Adrenal gland (tissue), 12 donors: Measurements from ENCODE around the gene C1GALT1C1L. TPM values are rescaled to one million over a fixed set of nuclear protein-coding genes. Genes with fewer than 3 reads are reported as not detected.

Experiments used
- DNase-seq, 7 donors: peaks; one replicate each; pipeline ENCODE4 v3.0.0-alpha.2; 2019 to 2020
- H3K27ac ChIP-seq, 5 donors: fragments of 200-600 bp; sonication (generic) in 4 of 5; 1 replicate in 3 of 5; 2 replicates in 2 of 5; pipeline versions ENCODE4 v1.5.1 to v1.8.0; 2016 to 2020; ENCODE audit warnings: mild to moderate bottlenecking in 1 of 5
- H3K27me3 ChIP-seq: fragments of 200-600 bp; 2 replicates; pipeline ENCODE4 v1.8.0; 2021
- H3K36me3 ChIP-seq, 2 donors: fragments of 200-600 bp; replicated peaks in 1 of 2; 1 replicate in 1 of 2; 2 replicates in 1 of 2; pipeline versions ENCODE4 v1.5.1 to v1.8.0; 2018 to 2022
- H3K4me1 ChIP-seq, 2 donors: fragments of 200-600 bp; replicated peaks in 1 of 2; 1 replicate in 1 of 2; 2 replicates in 1 of 2; pipeline versions ENCODE4 v1.5.1 to v1.8.0; 2018 to 2021
- H3K4me3 ChIP-seq, 4 donors: fragments of 200-600 bp; sonication (generic) in 3 of 4; one replicate each; pipeline ENCODE4 v1.5.1; 2016 to 2018
- H3K9me3 ChIP-seq, 3 donors: fragments of 200-600 bp; sonication (generic) in 1 of 3; replicated peaks in 1 of 3; 1 replicate in 2 of 3; 2 replicates in 1 of 3; pipeline versions ENCODE4 v1.5.1 to v1.8.0; 2016 to 2021
- POLR2A ChIP-seq, 2 donors: fragments of 450-650 bp; IDR thresholded peaks; one replicate each; pipeline ENCODE4 v1.6.1; 2017; ENCODE audit warnings: antibody characterized with exemption in 2 of 2, mild to moderate bottlenecking in 2 of 2, moderate library complexity in 1 of 2
- WGBS, 4 donors: extraction: QIAGEN DNeasy Blood & Tissue Kit in 2 of 4; methylation state at CpG; one replicate each; pipeline versions ENCODE4 v1.1.5 to v1.1.7; 2013 to 2017; 5-methylcytosine and 5-hydroxymethylcytosine counted together
- intact Hi-C, 2 donors: fragments of 100-400 bp; cut with DNase I; formaldehyde crosslinking; loops; one replicate each; pipeline versions ENCODE4 v1.14.1 to v1.15.0; 2022 to 2023
- polyA plus RNA-seq, 3 donors: library from polyadenylated mRNA; stranded (reverse); fragments of 200-250 nt in 2 of 3; fragments of 350-450 nt in 1 of 3; fragmentation: Illumina TruSeq in 1 of 3; extraction: RNeasy Lipid Tissue Mini Kit (QIAGEN cat#74804) in 1 of 3; gene quantifications; one replicate each; pipeline ENCODE4 v1.2.3, GENCODE V29; 2013 to 2014
- total RNA-seq, 9 donors: library from RNA; depleted of rRNA in 4 of 9; stranded (reverse); fragments of >200 nt in 4 of 9; fragments of 120-200 nt in 1 of 9; fragmentation: NEBNext Ultra II Directional in 1 of 9; extraction: Animal tissue kit (Norgen Biotek cat#: 25700) in 1 of 9; gene quantifications; one replicate each; pipeline versions ENCODE4 v1.1.0 to v1.2.4, GENCODE V29; 2013 to 2023
- TF ChIP-seq, protein P1 (sequence below), 6 experiments: fragments of 450-650 bp in 4 of 6; fragments of 200-600 bp in 2 of 6; sonication (generic) in 1 of 6; IDR thresholded peaks; 1 replicate in 5 of 6; 2 replicates in 1 of 6; pipeline versions ENCODE4 v1.5.1 to v1.8.0; 2016 to 2021; ENCODE audit warnings: antibody characterized with exemption in 6 of 6, mild to moderate bottlenecking in 2 of 6, moderate library complexity in 1 of 6
- donor health status: healthy with polysubstance abuse.
- donor health status: Bipolar disorder and iron deficiency.
- donor health status: DM: yes; HTN: yes; CAD: no.
- donor health status: DM: no; HTN: no; CAD: no.
- donor health status: DM: no; HTN: no; CAD: no.
- donor health status: DM: yes; HTN: yes; CAD: no.

The C1GALT1C1L gene
- total and polyA plus RNA-seq, 12 donors = 0.71 to 4.0 (median 1.9) TPM

GRCh38 chr2:43718530-43719124 lies 42.4 kb upstream of the C1GALT1C1L start:
- no peaks in the 10 kb centered on the region for H3K36me3 ChIP-seq
- H3K4me1 ChIP-seq = no peaks in the 10 kb centered on the region
- WGBS, 4 donors = 77 to 90% (median 83%) methylated on average over 5 of the region's 5 CpGs

DNA sequence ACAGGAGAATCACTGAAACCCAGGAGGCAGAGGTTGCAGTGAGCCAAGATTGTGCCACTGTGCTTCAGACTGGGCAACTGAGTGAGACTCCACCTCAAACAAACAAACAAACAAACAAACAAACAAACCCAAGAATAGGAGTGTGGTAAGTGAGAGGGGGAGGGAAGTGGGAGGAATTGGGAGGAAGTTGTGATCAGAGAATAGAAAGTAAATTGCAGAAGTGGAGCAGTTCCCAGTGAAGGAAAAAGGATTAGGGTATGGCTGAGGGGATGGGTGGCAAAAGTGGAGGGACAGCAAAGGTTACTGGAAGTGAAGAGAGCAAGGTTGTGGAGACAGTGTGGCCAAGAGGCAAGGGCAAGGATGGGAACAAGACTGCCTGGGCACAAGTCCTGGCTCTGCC lies 41.1 kb upstream of the C1GALT1C1L start:
- H3K36me3 ChIP-seq = no peaks in the 10 kb centered on the region
- no peak for TF ChIP-seq POLR2A (IDR thresholded peaks at IDR 0.05)
- TF ChIP-seq, protein P1, sequence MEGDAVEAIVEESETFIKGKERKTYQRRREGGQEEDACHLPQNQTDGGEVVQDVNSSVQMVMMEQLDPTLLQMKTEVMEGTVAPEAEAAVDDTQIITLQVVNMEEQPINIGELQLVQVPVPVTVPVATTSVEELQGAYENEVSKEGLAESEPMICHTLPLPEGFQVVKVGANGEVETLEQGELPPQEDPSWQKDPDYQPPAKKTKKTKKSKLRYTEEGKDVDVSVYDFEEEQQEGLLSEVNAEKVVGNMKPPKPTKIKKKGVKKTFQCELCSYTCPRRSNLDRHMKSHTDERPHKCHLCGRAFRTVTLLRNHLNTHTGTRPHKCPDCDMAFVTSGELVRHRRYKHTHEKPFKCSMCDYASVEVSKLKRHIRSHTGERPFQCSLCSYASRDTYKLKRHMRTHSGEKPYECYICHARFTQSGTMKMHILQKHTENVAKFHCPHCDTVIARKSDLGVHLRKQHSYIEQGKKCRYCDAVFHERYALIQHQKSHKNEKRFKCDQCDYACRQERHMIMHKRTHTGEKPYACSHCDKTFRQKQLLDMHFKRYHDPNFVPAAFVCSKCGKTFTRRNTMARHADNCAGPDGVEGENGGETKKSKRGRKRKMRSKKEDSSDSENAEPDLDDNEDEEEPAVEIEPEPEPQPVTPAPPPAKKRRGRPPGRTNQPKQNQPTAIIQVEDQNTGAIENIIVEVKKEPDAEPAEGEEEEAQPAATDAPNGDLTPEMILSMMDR (IDR thresholded peaks at IDR 0.05) = no peak
- no peaks in the 10 kb centered on the region for H3K9me3 ChIP-seq
- DNase-seq = no peak
- intact Hi-C loops = no loop called here
- H3K4me1 ChIP-seq = no peaks in the 10 kb centered on the region
- H3K27me3 ChIP-seq = no peaks in the 10 kb centered on the region
- no peak overlapping the region for H3K4me3 ChIP-seq
- no peak overlapping the region for H3K27ac ChIP-seq

More at GRCh38 chr2:43718530-43719124, 42.4 kb upstream of the C1GALT1C1L start:
- no peak for DNase-seq
- no peak overlapping the region for H3K4me3 ChIP-seq
- TF ChIP-seq, protein P1 (IDR thresholded peaks at IDR 0.05) = no peak
- TF ChIP-seq POLR2A (IDR thresholded peaks at IDR 0.05) = no peak
- no peaks in the 10 kb centered on the region for H3K9me3 ChIP-seq
- no peak overlapping the region for H3K27ac ChIP-seq
- intact Hi-C loops = no loop called here
- no peaks in the 10 kb centered on the region for H3K27me3 ChIP-seq

- no peaks in the 10 kb centered on the region for H3K27me3 ChIP-seq
- H3K4me1 ChIP-seq = no peaks in the 10 kb centered on the region
- no peaks in the 10 kb centered on the region for H3K9me3 ChIP-seq
- no peaks in the 10 kb centered on the region for H3K36me3 ChIP-seq
- H3K4me3 ChIP-seq = no peak overlapping the region
- 85 to 93% (median 88%) methylated on average over 4 of the region's 4 CpGs for WGBS, 4 donors
- intact Hi-C loops = no loop called here
- TF ChIP-seq, protein P1 (IDR thresholded peaks at IDR 0.05) = no peak
- TF ChIP-seq POLR2A (IDR thresholded peaks at IDR 0.05) = no peak
- H3K27ac ChIP-seq = no peak overlapping the region
- DNase-seq = no peak
Measured at GRCh38 chr2:43715300-43716098, 39.3 kb upstream of the C1GALT1C1L start.

DNA sequence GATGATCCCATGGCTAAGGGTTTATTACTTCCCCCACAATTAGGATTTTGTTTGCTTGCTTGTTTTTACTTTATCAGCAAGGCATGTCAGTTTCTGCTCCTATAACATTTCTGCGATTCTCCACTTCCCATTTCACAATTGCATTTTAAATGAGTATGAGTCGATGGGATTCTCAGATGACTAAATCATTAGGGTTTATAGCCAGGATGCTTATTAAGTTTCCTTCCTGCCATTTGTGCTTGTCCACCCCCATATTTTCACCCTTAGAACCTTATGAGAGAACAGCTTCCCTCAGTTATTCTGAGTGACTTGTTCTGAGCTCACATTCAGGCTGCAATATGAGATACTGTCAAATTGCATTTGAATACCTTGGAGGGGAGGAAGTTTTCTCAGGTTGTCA lies 37.9 kb upstream of the C1GALT1C1L start:
- Histone ChIP-seq H3K36me3 (no peaks in the 10 kb centered on the region), H3K4me1 (no peaks in the 10 kb centered on the region), H3K27me3 (no peaks in the 10 kb centered on the region), H3K9me3 (no peaks in the 10 kb centered on the region), H3K27ac (no peak overlapping the region), H3K4me3 (no peak overlapping the region)
- no peak for DNase-seq
- intact Hi-C loops = no loop called here
- no peak for TF ChIP-seq POLR2A (IDR thresholded peaks at IDR 0.05)
- TF ChIP-seq, protein P1 (IDR thresholded peaks at IDR 0.05) = no peak
- 29 to 79% (median 57%) methylated on average over 2 of the region's 2 CpGs for WGBS, 4 donors
